ENCODE measurements around the gene TSACC.
A peak's percentile ranks its signal among the peaks of the same experiment; 100 is the strongest.

Gene TSACC

DNA sequence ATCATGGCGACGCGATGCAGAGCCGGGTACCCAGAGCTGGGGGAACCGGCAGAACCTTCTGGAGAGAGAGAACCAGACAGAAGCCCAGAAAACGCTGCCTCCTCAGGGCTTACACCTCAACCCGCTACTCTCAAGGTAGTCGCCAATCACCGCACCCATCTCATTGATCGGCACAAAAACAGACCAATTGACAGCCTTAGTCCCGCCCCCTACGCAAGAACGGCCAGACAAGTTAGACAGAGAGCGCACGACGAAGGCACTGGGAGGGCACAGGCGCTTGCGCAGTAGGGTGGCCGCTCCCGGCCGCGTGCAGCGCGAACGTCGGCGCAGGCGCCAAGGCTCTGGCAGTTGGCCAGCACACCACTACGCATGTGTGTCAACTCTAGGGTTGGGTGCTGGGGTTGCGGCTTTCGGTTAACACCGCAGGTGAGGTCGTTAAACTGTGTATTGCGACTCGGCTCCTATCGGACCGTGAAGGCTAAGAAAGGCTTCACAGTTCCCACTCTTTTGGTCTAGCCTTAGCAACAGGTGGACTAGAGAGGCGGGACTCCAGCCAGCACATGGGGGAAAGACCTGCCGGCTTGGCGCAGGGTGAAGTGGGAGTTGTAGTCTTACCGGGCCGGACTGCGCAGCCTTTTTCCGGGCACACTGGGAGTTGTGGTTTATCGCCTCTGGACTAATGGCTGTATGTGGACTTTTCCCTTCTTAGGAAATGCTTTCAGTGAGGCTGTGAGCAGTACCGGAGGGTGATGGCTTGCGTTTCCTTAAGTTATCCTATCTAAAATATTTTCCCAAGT, at the start of gene TSACC, which contains the start of gene CCT3:
TSACC (plus strand) TSS at position 347 of the 797 bp plus-strand sequence. CDS start 1,232 bp downstream, outside the sequence.
CCT3 (minus strand) TSS at position 113 of the 797 bp plus-strand sequence; CDS start at position 5, 108 bp downstream.
- peak within 1 kb of the TSS; percentile 99 for H3K4me3 ChIP-seq (ENCODE audit: low read depth, low read length)
- TF ChIP-seq, protein P1, sequence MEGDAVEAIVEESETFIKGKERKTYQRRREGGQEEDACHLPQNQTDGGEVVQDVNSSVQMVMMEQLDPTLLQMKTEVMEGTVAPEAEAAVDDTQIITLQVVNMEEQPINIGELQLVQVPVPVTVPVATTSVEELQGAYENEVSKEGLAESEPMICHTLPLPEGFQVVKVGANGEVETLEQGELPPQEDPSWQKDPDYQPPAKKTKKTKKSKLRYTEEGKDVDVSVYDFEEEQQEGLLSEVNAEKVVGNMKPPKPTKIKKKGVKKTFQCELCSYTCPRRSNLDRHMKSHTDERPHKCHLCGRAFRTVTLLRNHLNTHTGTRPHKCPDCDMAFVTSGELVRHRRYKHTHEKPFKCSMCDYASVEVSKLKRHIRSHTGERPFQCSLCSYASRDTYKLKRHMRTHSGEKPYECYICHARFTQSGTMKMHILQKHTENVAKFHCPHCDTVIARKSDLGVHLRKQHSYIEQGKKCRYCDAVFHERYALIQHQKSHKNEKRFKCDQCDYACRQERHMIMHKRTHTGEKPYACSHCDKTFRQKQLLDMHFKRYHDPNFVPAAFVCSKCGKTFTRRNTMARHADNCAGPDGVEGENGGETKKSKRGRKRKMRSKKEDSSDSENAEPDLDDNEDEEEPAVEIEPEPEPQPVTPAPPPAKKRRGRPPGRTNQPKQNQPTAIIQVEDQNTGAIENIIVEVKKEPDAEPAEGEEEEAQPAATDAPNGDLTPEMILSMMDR (IDR thresholded peaks at IDR 0.05; ENCODE audit: low read depth, low read length) = no peak
- peak; percentile 94 for TF ChIP-seq POLR2A (IDR thresholded peaks at IDR 0.05; ENCODE audit: extremely low read depth, insufficient read length)
- TF ChIP-seq MYC (IDR thresholded peaks at IDR 0.05; ENCODE audit: low read depth, low read length) = peak; percentile 93
- TF ChIP-seq, protein P2, sequence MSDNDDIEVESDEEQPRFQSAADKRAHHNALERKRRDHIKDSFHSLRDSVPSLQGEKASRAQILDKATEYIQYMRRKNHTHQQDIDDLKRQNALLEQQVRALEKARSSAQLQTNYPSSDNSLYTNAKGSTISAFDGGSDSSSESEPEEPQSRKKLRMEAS (IDR thresholded peaks at IDR 0.05; ENCODE audit: low read depth, low read length) = peak; percentile 90
- peak; percentile 100 for DNase-seq (ENCODE audit: low read depth)

DNA sequence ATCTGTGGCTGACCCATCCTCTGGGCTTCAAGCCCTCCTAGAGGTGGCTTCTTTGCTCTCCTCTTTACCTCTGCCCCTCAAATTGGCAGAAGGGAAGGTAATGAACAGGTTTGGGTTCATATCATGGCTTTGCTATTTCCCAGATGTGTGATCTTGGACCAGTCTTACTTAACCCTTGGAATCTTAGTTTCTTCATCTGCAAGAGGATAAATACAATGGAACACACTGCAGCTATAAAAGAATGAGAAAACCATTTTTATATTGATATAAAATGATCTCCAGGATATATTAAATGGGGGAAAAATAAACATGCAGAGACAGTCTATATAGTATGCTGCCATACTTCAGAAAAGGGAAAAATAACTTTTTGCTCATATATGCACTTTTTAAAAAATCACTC, 48.5 kb upstream of the TSACC start:
- H3K4me3 ChIP-seq (ENCODE audit: low read depth, low read length) = no peak overlapping the region
- TF ChIP-seq POLR2A (IDR thresholded peaks at IDR 0.05; ENCODE audit: extremely low read depth, insufficient read length) (no peak), MYC (IDR thresholded peaks at IDR 0.05; ENCODE audit: low read depth, low read length) (no peak)
- TF ChIP-seq, protein P1 (IDR thresholded peaks at IDR 0.05; ENCODE audit: low read depth, low read length) = no peak
- TF ChIP-seq, protein P2 (IDR thresholded peaks at IDR 0.05; ENCODE audit: low read depth, low read length) = no peak
- no peak for DNase-seq (ENCODE audit: low read depth)

DNA sequence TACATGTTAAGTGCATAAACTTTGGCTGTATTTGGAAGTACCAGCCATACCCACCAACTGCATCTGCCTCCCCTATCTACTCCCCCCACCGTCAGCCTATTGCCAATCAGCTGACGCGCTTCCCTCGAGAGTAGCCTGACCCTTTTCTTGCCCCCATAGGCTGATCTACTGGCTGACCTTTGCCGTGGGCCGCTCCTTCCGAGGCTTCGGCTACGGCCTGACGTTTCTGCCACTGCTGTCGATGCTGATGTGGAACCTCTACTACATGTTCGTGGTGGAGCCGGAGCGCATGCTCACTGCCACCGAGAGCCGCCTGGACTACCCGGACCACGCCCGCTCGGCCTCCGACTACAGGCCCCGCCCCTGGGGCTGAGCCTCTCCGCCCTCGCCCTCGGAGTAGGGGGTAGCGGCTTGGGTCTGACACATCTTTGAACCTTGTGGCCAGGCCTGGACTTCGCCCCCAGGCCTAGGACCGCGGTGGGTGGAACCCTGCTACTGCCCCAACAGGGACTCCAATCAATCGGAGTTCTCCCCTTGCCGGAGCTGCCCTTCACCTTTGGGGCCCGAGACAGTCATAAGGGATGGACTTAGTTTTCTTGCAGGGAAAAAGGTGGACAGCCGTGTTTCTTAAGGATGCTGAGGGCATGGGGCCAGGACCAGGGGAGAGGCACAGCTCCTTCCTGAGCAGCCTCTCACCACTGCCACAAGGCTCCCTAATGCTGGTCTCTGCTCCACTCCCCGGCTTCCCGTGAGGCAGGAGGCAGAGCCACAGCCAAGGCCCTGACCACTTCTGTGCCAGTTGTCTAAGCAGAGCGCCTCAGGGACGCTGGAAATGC, 46.9 kb upstream of the TSACC start:
- DNase-seq (ENCODE audit: low read depth) = no peak
- TF ChIP-seq MYC (IDR thresholded peaks at IDR 0.05; ENCODE audit: low read depth, low read length) = no peak
- TF ChIP-seq, protein P2 (IDR thresholded peaks at IDR 0.05; ENCODE audit: low read depth, low read length) = no peak
- TF ChIP-seq, protein P1 (IDR thresholded peaks at IDR 0.05; ENCODE audit: low read depth, low read length) = no peak
- TF ChIP-seq POLR2A (IDR thresholded peaks at IDR 0.05; ENCODE audit: extremely low read depth, insufficient read length) = no peak
- H3K4me3 ChIP-seq (ENCODE audit: low read depth, low read length) = no peak overlapping the region

DNA sequence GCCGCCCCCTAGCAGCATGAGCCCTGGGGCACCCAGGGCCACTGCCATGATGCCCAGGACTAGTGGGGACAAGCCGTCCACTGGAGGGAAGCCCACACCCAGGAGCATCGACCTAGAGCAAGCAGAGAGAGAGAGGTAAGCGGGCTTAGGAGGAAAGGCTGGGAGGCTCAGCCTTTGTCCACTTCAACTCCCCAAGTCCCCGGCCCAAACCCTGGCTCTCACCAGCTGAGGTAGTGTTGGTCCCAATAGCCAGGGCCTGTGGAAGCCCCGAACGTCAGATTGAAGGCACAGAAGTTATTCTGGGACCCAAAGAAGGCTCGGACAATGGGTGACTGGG, 45.3 kb upstream of the TSACC start:
- H3K4me3 ChIP-seq (ENCODE audit: low read depth, low read length) = no peak overlapping the region
- no peak for TF ChIP-seq POLR2A (IDR thresholded peaks at IDR 0.05; ENCODE audit: extremely low read depth, insufficient read length)
- TF ChIP-seq MYC (IDR thresholded peaks at IDR 0.05; ENCODE audit: low read depth, low read length) = no peak
- TF ChIP-seq, protein P2 (IDR thresholded peaks at IDR 0.05; ENCODE audit: low read depth, low read length) = no peak
- TF ChIP-seq, protein P1 (IDR thresholded peaks at IDR 0.05; ENCODE audit: low read depth, low read length) = no peak
- DNase-seq (ENCODE audit: low read depth) = no peak

DNA sequence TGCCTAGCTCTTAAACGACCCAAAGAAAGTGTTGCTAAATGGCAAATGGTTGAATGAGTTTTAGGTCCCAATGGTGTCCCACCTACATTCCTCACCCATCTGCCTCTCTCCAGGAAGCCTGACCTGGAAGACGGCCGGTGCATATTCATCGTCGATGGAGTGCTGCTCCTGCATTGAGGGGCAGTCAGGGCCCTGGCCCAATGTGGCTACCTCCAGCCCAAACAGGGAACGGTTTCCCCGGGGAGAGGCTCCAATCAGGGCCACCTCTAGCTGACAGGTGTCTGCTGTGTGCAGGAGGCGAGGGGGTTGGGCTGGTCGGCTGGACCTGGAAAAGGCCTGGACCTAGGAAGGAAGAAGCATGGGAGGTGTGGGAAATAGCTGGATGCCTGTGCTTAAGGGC, 44.4 kb upstream of the TSACC start:
- H3K4me3 ChIP-seq (ENCODE audit: low read depth, low read length) = no peak overlapping the region
- no peak for DNase-seq (ENCODE audit: low read depth)
- TF ChIP-seq MYC (IDR thresholded peaks at IDR 0.05; ENCODE audit: low read depth, low read length) (no peak), POLR2A (IDR thresholded peaks at IDR 0.05; ENCODE audit: extremely low read depth, insufficient read length) (no peak)
- TF ChIP-seq, protein P1 (IDR thresholded peaks at IDR 0.05; ENCODE audit: low read depth, low read length) = no peak
- TF ChIP-seq, protein P2 (IDR thresholded peaks at IDR 0.05; ENCODE audit: low read depth, low read length) = no peak
